GM18909 (cell line): ENCODE data around the gene SMAD1.
"Not testable (repeated sequence)": the region's sequence is repeated elsewhere in the genome, so short reads cannot be mapped to it uniquely, and the experiment has no call there.

Source experiments
- ATAC-seq: cut with Tn5 transposase; IDR thresholded peaks from one replicate; pipeline ENCODE4 v1.9.1; 2021; ENCODE audit warnings: mild to moderate bottlenecking; ENCODE audit not compliant: unreplicated experiment, poor library complexity

The SMAD1 gene

DNA sequence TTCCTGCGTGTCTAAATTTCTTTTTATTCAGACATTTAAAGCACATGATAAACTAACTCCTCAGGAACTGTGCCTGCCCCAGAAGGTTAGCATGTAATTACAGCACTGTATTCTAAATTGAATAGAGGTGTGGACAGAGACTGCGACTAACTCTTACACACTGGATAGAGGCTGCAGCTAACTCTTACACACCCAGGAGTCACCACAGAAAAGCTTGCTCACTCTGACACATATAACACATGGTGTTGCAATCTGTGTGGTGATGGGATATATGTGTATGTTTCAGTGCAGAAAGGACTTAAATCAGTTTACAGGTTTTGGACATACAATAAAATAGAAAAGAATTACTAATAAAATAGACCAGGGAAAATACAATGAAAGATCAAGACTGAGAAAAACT lies 41.5 kb downstream of the SMAD1 start:
- ATAC-seq = no peak

DNA sequence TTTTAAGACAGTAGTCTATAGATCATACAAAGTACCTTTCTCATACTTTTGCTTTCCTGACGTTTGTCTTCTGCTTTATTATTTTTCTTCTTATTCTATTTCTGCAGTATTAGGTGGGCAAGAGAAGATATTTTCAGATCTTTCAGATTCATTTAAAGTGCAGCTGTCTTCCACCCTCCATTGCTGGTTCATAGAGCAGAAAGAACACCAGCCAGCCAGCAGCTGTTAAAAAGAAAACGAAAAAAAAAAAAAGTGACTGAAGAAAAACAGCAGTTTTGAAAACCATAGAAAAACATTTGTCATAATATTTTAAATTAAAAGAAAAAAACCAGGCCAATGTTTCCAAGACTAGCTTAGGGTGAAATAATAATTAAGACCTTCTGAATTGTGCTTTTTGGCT lies 42.9 kb downstream of the SMAD1 start:
- no peak for ATAC-seq

DNA sequence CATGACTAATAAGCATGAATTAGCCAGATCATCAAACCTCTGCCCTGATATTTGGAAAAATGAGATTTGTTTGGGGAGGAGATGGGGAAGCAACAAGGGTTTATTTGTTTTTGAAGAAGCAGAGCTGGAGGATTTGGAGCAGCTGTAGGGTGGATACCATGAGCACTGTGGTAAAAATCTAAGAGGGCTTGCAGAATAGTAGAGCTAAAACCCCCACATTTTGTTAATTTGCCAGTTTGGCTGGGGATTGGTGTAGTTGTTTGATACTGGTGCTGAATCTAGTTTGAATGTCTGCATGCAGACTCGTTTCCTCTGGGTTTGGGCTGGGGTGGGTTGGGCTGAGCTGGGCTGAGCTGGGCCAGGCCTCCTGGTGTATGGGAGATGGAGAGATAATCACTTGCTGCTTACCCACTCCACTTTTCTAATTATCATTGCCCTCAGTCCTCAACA lies 43.7 kb downstream of the SMAD1 start:
- no peak for ATAC-seq

DNA sequence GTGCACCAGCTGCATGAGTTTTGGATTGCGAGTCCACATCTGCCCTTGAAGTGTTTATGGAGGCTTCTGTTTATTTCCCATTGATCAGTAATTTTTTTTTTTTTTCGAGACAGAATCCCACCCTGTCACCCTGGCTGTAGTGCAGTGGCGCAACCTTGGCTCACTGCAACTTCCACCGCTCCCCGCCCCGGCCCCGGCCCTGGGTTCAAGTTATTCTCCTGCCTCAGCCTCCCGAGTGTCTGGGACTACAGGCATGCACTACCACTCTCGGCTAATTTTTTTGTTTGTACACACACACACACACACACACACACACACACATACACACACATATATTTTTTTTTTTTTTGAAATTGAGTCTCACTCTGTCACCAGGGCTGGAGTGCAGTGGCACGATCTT lies 46.1 kb downstream of the SMAD1 start:
- no peak for ATAC-seq

DNA sequence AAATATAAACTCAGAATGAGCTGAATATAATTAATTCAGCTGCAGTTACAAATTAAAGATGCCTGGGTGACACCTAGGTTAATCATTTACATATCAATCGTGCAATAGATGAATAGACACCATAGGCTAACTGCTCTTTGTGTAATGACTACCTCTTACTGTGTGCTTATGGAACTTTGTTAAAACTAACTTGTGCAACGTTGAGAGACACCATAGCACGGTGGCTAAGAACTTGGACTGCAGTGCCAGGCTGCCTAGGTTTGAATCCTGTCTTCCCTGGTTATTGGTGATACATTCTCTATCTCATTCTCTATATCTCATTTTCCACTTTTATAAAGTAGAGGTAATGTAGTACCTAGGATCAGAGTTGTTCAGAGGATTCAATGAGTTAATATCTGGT lies 46.9 kb downstream of the SMAD1 start:
- ATAC-seq = no peak

DNA sequence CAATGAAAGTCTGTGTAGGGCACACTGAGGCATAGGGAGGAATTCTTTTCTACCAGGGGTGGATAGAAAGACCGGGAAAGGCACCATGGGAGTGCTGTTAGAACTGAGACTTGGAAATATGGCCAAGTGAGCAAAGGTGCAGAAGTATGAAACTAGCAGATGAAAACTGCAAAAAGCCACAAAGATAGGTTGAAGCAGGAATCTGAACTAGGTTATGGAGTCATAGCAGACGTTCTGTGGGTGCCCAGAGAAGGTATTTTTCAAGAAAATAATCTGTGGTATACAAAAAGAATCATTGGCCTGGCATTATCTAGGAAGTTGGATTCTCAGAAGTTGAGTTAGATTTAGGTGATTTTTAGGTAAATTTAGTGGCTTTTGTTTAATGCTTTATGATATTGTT lies 48.5 kb downstream of the SMAD1 start:
- ATAC-seq = no peak

DNA sequence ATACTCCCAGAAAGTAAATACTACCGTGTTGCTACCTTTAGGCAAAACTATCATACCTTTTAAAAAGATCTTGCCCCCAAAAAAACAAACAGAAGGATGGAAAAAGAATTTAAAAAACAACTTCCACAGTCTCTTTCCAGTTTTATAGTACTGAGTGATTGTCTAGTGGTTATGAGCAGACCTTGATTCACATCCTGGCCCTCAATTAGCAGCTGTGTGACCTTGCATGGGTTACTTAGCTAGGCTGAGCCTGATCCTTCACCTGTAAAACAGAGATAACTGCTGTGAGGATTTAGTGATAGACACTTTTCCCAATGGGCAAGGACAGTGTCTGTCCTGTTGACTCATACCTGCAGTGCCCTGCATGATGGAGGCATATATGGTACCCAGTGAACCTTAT lies 49.0 kb downstream of the SMAD1 start:
- no peak for ATAC-seq

DNA sequence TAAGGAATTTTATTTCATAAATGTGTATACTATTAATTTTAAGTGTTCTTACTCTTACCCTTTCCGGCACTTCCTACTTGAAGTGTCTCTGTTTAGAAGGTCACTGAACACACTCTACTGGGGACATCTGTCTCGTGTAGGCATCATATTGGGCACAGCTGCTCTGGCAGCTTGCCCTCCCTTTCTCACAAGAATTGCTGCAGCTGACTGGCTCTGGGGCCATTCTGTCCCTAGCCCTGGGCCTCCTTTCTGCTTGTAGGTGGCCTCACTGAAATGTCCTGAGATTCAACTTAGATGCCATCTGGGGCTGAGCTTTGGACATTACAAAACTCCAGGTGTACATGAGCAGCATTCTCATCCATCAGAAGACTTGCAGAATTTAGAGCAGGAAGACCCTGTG lies 49.6 kb downstream of the SMAD1 start:
- ATAC-seq = no peak

DNA sequence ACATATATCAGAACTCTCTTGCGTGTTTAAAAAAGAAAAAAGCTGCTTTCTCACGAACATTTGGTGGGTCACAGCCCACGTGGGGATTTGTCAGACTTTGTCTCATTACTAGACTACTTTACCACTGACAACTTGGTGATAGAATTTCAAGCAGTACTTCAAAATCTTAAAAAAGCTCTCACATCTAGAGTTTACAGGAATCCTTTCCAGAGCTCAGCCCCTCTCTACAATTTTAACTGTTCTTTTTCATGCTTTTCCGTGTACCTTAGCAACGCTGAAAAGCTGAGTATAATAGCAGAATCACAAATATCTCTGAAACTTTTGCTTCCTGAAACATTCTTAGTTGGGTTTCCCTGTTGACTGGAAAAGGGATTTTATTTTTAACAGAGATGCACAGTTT lies 50.2 kb downstream of the SMAD1 start:
- ATAC-seq = no peak

DNA sequence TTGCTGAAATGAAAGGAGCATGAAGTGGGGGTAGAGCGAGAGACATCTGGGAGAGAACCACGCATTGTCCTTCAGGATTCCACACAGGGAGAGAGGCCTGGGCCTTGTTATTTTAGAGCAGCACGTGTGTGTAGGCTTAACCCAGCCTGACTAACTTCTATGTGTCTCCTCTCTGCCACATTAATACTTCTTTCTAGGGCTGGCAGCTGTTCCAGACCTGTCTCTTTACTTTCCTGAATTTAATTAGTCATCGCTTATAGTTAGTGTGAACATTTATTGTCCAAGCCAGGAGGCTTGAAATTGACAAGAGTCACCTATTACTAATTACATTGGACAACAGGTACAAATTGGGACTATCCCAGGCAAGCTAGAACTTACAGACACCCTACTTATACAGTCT lies 51.3 kb downstream of the SMAD1 start:
- no peak for ATAC-seq

DNA sequence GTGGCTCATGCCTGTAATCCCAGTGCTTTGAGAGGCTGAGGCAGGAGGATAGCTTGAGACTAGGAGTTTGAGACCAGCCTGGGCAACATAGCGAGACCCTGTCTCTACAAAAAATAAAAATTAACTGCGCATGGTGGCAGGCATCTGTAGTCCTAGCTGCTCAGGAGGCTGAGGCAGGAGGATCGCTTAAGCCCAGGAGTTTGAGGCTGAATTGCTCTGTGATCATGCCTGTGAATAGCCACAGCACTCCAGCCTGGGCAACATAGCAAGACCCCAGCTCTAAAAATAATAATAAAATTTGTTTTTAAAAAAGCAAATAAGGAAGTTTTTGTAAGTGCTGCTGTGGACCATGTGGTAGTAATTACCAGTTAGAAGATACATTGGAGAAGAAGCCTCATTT lies 51.8 kb downstream of the SMAD1 start:
- ATAC-seq = not testable (repeated sequence)

DNA sequence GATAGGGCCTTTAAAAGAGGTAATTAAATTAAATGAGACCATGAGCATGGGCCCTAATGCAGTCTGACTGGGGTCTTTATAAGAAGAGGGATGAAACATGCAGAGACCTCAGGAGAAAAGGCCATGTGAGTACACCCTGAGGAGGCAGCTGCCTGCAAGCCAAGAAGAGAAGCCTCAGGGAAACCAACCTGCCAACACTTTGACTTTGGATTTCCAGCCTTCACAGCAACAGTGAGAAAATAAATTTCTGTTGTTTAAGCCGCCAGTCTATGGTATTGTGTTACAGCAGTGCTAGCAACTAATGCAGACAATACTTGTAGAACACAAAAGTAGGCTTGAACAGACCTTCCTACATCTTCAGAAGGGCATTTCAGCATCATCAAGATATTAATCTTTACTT lies 52.3 kb downstream of the SMAD1 start:
- ATAC-seq = no peak

DNA sequence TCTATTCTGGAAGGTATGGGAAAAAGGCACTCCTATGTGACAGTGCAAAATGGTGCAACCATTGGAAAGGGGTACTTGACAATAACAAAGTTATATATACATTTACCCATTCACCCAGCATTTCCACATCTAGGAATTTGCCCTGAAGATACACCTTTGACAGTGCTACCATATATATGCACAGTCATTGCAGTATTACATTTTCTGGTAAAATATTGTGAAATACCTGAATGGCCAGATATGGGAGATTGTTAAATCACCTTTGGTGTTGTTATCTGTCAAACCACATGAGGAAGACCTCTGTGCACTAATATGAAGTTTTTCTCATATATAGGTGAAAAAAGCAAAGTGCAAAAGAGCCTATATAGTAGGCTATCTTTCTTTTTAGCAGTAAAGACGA lies 53.5 kb downstream of the SMAD1 start:
- ATAC-seq = no peak

DNA sequence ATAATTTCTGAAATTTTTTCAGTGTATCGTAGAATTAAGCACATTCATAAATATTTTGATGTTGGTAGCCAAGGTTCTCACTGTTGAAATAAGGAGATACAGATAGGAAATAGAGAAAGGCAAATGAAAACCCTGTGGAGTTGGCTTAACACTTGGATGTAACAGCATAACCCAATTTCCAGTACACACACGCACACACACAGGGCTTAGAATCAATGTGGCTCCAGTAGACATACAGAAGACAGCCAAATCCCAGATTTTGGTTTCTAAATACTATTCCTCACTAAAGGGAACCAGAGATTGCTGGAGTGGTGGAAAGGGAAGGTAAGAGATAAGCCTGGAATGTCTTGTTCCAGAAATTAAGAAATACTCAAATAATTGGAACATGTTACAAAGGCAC lies 54.4 kb downstream of the SMAD1 start:
- no peak for ATAC-seq

DNA sequence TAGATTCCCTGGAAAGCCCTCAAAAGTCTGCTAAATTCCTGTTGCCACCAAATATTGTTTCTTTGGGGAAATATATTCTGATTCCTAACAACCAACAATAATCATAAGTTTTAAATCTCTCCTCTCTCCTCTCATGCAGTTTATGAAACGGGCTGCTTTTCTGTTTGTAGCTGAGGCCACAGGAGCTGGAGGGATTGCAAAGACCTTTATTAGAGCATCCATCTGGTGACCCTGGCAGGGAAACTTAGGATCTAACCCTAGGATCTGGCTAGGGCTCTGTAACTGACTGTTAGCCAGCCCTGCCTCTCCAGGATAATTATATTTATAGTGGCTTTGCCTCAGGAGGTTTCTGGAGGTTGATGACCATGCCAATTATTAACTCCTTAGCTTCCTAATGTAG lies 56.9 kb downstream of the SMAD1 start:
- no peak for ATAC-seq

DNA sequence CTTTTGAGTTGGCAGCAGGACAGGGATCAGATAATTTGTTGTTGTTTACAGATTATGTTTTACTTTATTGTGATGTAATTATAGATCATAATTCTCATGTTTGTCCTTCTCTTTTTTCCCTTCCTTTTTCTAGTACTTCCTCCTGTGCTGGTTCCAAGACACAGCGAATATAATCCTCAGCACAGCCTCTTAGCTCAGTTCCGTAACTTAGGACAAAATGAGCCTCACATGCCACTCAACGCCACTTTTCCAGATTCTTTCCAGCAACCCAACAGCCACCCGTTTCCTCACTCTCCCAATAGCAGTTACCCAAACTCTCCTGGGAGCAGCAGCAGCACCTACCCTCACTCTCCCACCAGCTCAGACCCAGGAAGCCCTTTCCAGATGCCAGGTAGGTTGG lies 58.0 kb downstream of the SMAD1 start:
- ATAC-seq = no peak

DNA sequence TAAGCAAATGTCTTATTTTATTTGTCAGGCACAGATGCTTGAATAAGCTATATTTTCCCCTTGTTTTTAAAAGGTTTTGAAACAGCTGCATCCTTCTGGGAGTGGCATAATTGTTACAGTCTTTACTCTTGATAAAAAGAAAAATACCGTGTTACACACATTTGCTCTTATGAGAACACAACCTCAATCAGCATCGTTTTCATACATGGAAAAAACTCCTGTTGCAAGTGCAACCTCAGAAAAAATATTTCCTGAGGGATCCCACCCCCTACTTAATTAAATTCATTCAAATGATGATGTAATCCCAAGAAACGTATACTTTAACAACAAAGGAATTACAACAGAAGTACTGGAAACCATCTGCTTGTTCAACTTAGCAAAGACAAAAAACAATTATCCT lies 58.6 kb downstream of the SMAD1 start:
- no peak for ATAC-seq

DNA sequence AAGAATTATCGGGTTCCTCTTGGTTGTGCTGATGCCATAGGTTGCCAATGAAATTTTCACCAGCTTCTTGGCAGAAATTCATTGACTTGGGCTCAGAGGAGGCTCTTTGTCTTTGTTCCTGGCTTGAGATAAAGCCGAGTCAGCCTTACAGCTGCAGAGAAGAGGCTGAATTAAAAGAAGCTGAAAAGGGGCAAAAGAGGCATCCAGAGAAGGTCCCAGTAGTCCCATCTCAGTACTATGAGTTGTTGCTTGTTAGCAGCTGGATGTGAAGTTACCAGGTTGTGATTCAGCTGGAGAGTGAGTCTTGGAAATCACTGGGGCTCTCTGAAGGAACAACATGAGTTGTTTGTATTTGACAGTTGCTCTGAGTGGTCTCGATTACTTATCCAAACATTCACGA lies 59.7 kb downstream of the SMAD1 start:
- ATAC-seq = no peak

DNA sequence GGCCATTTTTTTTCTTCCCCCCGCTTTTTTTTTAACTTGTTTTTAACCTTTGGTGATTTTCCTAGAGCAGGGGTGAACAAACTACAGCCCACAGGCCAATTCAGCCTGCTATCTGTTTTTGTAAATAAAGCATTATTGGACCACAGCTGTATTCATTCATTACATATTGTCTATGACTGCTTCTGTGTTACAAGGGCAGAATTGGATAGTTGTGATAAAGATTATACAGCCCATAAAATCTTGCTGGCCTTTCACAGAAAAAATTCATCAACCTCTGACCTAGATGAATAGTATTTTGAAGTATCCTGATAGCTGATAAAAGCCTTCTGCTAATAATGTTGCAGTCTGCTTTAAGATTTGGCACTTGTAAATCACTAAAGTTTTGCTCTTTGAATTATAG lies 63.4 kb downstream of the SMAD1 start:
- ATAC-seq = no peak

DNA sequence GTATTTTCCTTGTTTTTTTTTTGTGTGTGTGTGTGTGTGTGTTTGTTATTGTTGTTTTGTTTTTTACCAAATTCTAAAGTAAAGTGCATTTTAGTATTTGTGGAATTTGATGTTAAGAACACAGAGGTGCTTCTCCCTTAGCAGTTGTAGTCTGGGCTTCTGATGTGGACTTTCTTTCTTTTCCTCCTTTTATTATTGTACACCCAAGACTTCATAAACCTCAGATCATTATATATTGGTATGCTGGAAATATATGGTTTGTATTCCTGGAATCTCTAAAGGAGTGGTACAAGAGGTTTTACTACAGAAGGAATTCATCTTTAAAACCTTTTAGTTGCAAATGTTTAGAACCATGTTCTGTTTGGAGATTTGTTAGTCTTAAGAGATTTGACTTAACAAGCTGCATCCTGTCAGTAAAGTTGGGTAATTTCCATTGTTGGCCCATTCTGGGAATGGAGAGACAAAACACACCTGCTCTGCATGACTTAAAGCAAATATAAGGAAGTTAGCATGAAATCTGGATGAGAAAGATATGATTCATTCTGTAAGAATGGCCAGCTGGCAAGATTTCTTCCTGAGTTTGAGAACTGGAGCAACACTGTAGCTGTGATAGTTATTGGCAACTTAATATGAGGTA lies 64.0 kb downstream of the SMAD1 start:
- ATAC-seq = no peak

DNA sequence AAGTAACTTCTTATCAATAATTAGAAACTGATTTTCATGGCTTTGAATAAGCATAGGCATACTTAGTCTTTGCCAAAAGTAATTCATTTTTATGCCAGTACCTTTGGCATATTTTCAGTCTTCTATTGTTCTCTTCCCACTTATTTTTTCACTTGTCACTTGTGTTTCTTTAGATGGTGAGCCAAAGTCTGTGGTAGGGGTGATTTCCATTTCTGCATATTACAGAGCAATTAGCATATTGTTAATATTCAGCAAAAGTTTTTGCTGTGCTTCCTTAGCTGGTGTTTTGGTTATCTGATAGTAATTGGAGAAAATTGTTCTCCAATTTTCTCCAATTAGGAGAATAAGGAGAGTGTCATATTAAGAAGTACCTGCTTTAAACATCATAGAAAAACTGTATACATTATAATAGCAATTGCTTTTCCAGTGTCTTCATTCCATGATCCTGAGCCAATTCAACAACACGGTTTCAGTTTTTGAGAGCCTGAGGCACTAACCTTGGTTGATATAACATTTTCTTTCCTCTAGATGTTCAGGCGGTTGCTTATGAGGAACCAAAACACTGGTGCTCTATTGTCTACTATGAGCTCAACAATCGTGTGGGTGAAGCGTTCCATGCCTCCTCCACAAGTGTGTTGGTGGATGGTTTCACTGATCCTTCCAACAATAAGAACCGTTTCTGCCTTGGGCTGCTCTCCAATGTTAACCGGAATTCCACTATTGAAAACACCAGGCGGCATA lies 64.7 kb downstream of the SMAD1 start:
- no peak for ATAC-seq

DNA sequence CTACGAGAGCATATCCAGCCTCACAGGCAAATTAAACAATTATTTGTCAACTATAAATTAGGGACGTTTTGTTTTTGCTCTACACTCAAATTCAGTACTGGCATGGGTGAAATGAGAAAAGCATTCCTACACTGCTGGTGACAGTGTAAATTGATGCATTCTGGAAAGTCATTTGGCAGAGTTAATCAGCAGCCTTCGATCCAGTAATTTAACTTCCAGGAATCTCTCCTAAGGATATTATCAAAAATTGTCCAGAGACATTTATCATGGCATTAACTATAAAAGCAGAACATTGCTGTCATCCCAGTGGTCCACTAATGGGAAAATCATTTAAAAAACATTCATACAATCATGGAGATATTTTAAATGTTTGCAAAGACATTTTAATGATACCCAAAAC lies 70.0 kb downstream of the SMAD1 start:
- no peak for ATAC-seq
